SJSA1 (cell line): Measurements from ENCODE around the gene ARHGAP4. TPM values are rescaled to one million over a fixed set of nuclear protein-coding genes. Genes with fewer than 3 reads are reported as not detected.

Source experiments
- DNase-seq, 2 experiments: peaks; one replicate each; pipeline ENCODE4 v3.0.0-alpha.2; 2015 to 2020; ENCODE audit warnings: low spot score in 2 of 2, low read depth in 1 of 2
- H3K27ac ChIP-seq: fragments of 250-450 bp; sonication (Bioruptor Pico); 2 replicates; pipeline ENCODE4 v1.5.1; 2020; ENCODE audit warnings: mild to moderate bottlenecking, moderate library complexity
- H3K27me3 ChIP-seq: fragments of 250-450 bp; sonication (Bioruptor Pico); replicated peaks from 2 replicates; pipeline ENCODE4 v1.5.1; 2020; ENCODE audit warnings: mild to moderate bottlenecking, moderate library complexity
- H3K36me3 ChIP-seq: fragments of 250-450 bp; sonication (Bioruptor Pico); 2 replicates; pipeline ENCODE4 v1.5.1; 2020; ENCODE audit warnings: mild to moderate bottlenecking
- H3K4me1 ChIP-seq: fragments of 250-450 bp; sonication (Bioruptor Pico); replicated peaks from 2 replicates; pipeline ENCODE4 v1.6.1; 2021; ENCODE audit warnings: mild to moderate bottlenecking
- H3K4me3 ChIP-seq: fragments of 250-450 bp; sonication (Bioruptor Pico); 2 replicates; pipeline ENCODE4 v1.5.1; 2020; ENCODE audit warnings: mild to moderate bottlenecking
- H3K9me3 ChIP-seq: fragments of 250-450 bp; sonication (Bioruptor Pico); replicated peaks from 2 replicates; pipeline ENCODE4 v1.5.1; 2020; ENCODE audit warnings: mild to moderate bottlenecking
- total RNA-seq: library from RNA; depleted of rRNA; stranded (reverse); fragments of >200 nt; shearing (Covaris generic); gene quantifications from 2 replicates; pipeline ENCODE4 v1.2.3, GENCODE V29; 2014

ARHGAP4 gene
- total RNA-seq, 1 experiment from 2014 or later = 0.63 TPM

- no peak overlapping the region for H3K27ac ChIP-seq
- DNase-seq = no peak
- no peaks in the 10 kb centered on the region for H3K27me3 ChIP-seq
Observed at GRCh38 chrX:153931748-153932147, 5.7 kb upstream of the ARHGAP4 start.

GRCh38 chrX:153931151-153931550, 5.1 kb upstream of the ARHGAP4 start:
- Histone ChIP-seq H3K27me3 (no peaks in the 10 kb centered on the region), H3K9me3 (no peaks in the 10 kb centered on the region), H3K4me3 (no peak overlapping the region), H3K4me1 (peaks cover 15% of the 10 kb centered on the region), H3K27ac (no peak overlapping the region), H3K36me3 (peaks cover 40% of the 10 kb centered on the region)
- DNase-seq = no peak

More at GRCh38 chrX:153931748-153932147, 5.7 kb upstream of the ARHGAP4 start:
- peaks cover 15% of the 10 kb centered on the region for H3K4me1 ChIP-seq
- peaks cover 40% of the 10 kb centered on the region for H3K36me3 ChIP-seq
- no peak overlapping the region for H3K4me3 ChIP-seq
- H3K9me3 ChIP-seq = no peaks in the 10 kb centered on the region

DNA sequence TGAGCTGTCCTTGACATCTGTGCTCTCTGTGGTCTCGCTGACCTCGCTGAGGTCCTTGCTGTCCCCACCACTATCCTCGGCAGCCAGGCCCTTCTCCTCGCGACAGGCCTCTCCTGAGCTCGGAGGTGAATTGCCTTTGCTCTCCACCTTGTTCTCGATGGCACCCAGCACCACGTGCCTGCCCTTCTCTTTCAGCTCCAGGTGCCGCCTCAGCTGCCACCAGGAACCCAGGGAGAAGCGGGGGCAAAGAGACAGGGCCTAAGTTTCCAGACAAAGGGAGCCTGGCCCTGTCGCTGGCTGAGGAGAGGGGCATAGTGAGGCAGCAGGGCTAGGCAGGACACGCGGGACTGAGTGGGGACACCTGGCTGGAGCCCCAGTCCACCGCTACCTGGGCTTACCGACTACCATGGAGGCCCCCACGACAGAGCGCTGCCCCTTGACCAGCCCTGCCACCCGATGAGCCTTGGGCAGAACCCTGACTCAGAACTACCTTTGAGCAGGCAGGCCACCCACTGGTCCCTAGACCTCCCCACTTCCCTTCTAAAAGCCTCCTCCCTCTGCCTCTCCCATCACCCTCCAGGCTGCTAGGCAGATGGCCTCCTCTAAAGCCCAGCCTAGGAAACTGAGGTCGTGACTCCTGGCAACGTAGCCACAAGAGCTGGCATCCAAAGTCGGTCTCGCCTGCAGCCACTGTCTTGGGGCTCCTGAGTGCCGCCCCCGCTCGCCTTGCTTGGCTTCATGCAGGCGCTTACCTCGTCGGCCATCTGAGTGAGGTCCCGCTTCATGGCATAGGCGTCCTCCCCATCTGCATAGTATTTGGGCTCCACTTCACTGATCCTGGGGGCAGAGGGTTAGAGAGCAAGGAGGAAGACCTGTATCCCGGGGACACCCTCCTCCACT, 4.2 kb upstream of the ARHGAP4 start:
- Histone ChIP-seq H3K4me1 (peaks cover 12% of the 10 kb centered on the region), H3K27ac (no peak overlapping the region), H3K27me3 (no peaks in the 10 kb centered on the region), H3K9me3 (no peaks in the 10 kb centered on the region), H3K4me3 (no peak overlapping the region), H3K36me3 (peaks cover 40% of the 10 kb centered on the region)
- no peak for DNase-seq

DNA sequence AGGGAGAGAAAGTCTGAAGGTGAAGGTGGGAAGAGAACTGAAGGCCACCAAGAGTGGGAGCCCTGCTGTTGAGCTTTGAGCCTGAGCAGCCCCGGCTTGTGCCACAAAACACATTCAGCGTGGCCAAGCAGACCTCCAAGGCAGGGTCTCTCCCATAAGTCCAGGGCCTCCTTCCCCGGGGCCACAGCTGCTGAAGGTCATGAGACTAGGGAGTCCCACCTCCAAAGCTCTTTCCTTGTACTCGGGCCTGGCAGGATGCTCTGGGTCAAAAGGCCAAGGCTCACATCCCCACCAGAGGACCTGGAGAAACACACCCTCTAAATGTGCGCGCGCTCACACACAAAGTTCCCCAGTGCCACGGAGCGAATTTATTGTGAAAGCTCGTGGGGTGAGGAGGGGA, 3.5 kb upstream of the ARHGAP4 start:
- Histone ChIP-seq H3K36me3 (peaks cover 38% of the 10 kb centered on the region), H3K4me3 (no peak overlapping the region), H3K27ac (no peak overlapping the region), H3K27me3 (no peaks in the 10 kb centered on the region), H3K9me3 (no peaks in the 10 kb centered on the region), H3K4me1 (peaks cover 12% of the 10 kb centered on the region)
- no peak for DNase-seq

- Histone ChIP-seq H3K27me3 (no peaks in the 10 kb centered on the region), H3K36me3 (peaks cover 35% of the 10 kb centered on the region), H3K27ac (no peak overlapping the region), H3K4me3 (no peak overlapping the region), H3K9me3 (no peaks in the 10 kb centered on the region), H3K4me1 (peaks cover 12% of the 10 kb centered on the region)
- DNase-seq = no peak
Observed at GRCh38 chrX:153928846-153929245, 2.8 kb upstream of the ARHGAP4 start.

DNA sequence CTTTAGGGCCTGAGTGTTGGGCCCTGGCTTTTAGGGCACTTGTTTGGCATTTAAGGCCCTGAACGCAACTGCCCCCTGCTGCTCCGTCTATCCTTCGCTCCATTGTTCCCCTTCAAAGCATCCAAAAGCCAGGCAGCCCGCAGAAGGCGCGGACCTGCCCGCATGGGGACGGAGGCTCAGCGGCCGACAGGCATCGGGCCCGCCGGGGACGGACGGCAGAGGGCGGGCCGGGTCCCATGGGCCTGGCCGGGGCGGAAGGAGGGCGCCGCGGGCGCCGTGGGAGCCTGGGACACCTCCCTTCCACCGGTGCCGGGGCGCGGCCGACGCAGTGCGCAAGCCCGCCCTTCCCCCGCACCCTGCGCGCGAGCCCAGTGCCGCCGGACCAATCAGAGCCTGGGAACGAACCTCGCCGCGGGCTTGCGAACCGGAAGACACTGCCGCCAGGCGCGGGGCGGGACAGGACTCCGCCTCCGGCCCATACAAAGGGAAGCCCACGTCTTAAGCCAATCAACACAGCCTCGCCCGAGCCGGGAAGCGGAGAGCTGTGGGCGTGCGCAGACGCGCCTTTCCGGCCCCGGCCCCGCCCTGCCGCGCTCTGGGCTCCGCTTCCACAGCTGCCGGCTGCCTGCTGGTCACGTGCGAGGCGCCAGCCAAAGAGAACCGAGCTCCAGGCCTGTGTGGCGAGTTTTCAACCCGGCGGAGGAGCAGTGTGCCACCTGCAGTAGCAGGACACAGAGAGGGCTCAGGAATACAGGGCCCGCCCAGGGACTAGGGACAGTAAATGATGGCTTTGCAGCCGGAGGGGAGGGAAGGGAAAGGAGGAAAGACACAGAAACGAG, 2.1 kb upstream of the ARHGAP4 start:
- peak overlapping the region; percentile 93 for H3K27ac ChIP-seq

GRCh38 chrX:153927672-153927921, 1.5 kb upstream of the ARHGAP4 start:
- H3K4me1 ChIP-seq = peaks cover 12% of the 10 kb centered on the region
- H3K9me3 ChIP-seq = no peaks in the 10 kb centered on the region
- no peak for DNase-seq
- H3K36me3 ChIP-seq = peaks cover 30% of the 10 kb centered on the region
- H3K27me3 ChIP-seq = no peaks in the 10 kb centered on the region
- peak overlapping the region; percentile 93 for H3K27ac ChIP-seq
- H3K4me3 ChIP-seq = peak overlapping the region; percentile 58

More for the DNA sequence above, 2.1 kb upstream of the ARHGAP4 start:
- Histone ChIP-seq H3K4me3 (peak overlapping the region; percentile 58), H3K4me1 (peaks cover 12% of the 10 kb centered on the region), H3K27me3 (no peaks in the 10 kb centered on the region), H3K9me3 (no peaks in the 10 kb centered on the region), H3K36me3 (peaks cover 31% of the 10 kb centered on the region)
- DNase-seq = peak; percentile 95

DNA sequence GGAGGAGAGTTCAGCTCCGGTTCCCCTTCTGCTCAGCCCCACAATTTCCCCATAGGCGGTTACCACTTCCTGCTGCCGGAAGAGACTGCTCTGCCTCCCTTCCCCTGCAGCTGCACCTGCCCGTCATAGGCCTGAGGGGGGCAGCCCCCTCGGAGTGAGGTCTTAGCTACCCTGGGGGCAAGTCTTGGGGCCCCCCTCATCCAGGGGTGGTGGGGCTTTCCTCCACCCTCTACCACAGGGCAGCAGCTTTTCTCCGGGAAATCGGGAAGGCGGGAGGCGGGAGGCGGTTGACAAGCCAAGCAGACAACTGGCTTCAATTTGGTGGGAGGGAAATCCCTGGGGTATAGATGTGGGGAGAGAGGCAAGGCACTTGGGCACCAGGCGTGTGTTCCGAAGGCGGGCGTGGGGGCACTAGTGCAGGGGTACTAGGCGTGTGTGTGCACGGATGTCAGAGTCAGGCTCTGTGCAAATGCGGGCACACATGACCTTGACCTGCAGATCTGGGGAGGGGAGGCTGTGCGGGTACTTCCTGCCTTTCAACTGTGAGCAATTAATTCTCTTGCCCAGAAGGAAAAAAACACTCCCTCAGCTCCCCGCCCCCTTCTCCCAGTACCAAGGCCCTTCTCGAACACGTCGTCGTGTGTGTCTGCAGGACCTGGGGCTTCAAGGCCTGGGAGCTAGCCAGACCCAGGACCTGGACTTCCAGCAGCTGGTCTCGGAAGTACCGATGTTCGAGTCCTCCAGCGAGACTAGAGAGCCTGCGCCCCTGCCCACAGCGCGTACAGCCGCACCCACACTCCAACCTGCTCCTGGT, 1.0 kb upstream of the ARHGAP4 start:
- DNase-seq = no peak
- peak overlapping the region; percentile 58 for H3K4me3 ChIP-seq
- peaks cover 12% of the 10 kb centered on the region for H3K4me1 ChIP-seq
- H3K36me3 ChIP-seq = peaks cover 25% of the 10 kb centered on the region
- no peaks in the 10 kb centered on the region for H3K9me3 ChIP-seq
- H3K27ac ChIP-seq = peak overlapping the region; percentile 93
- H3K27me3 ChIP-seq = no peaks in the 10 kb centered on the region

GRCh38 chrX:153926552-153926857, 441 bp upstream of the ARHGAP4 start:
- Histone ChIP-seq H3K27ac (no peak overlapping the region), H3K4me3 (no peak overlapping the region), H3K36me3 (peaks cover 20% of the 10 kb centered on the region), H3K9me3 (no peaks in the 10 kb centered on the region), H3K27me3 (no peaks in the 10 kb centered on the region), H3K4me1 (peaks cover 12% of the 10 kb centered on the region)
- no peak for DNase-seq

DNA sequence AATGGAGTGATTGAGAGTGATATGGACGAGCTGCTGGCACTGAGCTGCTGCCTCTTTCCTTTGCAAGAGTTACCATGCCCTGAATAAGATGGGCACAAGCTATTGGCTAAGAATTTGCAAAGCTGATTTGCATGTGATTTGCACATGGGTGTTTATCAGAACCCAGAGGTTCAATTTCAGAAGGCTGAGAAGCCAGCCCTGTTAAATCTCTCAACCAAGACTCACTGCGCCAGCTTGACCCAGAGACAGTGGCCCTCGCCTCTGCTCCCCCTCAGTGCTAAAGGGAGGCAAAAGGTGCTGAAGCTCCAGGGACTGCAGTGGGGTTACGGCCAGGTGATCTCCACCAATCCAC, 701 bp downstream of the ARHGAP4 start:
- DNase-seq = no peak
- peaks cover 12% of the 10 kb centered on the region for H3K4me1 ChIP-seq
- no peaks in the 10 kb centered on the region for H3K27me3 ChIP-seq
- no peak overlapping the region for H3K27ac ChIP-seq
- H3K4me3 ChIP-seq = no peak overlapping the region
- H3K36me3 ChIP-seq = peaks cover 8% of the 10 kb centered on the region
- no peaks in the 10 kb centered on the region for H3K9me3 ChIP-seq

DNA sequence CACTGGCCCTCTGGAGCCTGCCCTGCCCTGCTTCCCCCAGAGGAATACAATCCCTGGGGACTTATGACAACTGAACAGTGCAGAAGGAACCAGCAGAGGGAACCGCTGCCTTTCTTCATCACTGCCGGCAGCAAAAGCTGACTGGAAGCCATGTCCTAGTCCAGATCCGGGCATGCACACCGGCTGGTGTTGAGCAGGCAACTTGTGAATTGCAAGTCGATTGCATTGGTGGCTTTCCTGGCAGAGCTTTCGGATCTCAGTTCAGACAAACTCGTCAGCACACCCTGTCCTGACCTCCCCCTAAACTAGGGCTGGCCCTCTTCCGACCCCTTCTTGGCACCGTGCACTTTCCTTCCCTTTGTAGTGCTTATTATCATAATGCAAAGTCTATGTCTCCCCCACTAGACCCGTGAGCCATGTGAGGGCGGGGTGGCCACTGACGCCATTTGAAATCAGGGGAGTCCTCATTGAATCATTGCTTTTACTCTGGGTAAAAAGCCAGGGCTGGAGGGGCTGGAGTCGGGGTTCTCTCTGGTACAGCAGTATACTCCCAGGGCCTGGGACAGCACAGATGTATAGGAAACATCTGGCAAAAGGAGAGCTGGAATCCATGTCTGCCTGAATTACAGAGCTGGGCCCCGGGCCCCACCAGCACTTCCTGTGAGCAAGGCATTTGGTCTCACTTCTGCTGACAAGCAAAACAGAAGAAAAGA, 1.8 kb downstream of the ARHGAP4 start:
- no peak for DNase-seq
- no peaks in the 10 kb centered on the region for H3K9me3 ChIP-seq
- H3K27me3 ChIP-seq = no peaks in the 10 kb centered on the region
- no peak overlapping the region for H3K27ac ChIP-seq
- peaks cover 3% of the 10 kb centered on the region for H3K36me3 ChIP-seq
- H3K4me1 ChIP-seq = peaks cover 12% of the 10 kb centered on the region
- H3K4me3 ChIP-seq = no peak overlapping the region

DNA sequence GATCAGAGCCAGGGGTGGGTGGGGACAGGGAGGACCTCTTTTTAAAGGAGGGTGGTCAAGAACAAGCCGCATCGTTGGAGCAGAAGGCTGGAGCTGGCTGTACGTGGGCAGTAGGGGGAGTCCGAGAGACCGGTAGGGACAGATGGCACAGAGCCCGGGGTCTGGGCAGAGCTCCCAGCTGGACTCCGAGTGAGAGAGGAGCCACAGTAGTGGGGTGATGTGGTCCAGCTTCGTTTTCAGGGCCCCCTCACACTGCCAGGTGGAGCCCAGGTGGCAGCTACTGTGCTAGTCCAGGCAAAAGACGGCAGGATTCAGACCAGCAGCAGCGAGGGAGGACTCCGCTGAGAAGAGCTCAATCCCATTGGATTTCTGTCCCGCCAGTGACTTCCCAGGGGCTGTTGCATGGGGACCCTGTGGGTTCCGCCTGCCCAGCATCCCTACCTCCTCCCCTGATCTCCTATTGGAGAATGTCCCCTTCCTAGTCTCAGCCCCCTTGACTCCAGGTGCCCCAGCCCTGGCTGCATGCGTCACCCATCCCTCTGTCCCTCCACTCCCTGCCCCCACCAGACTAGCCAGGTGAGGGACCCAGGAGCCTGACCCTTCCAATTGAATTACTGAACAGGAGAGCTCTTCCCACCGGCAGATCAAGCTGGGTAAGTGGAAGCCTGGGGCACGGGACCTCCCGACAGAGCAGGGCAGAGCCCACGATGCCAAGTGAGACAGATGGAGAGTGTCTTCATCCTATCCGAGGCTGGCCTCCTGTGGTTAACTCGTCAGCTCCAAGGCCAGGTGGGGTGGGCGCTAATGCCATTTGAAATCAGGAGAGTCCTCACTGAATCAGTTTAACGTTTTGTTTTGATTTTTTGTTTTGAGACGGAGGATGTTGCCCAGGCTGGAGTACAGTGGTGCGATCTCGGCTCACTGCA, 2.9 kb downstream of the ARHGAP4 start:
- DNase-seq = peak; percentile 11 to 62
- H3K4me3 ChIP-seq = no peak overlapping the region
- H3K9me3 ChIP-seq = no peaks in the 10 kb centered on the region
- H3K27me3 ChIP-seq = no peaks in the 10 kb centered on the region
- no peaks in the 10 kb centered on the region for H3K36me3 ChIP-seq
- H3K4me1 ChIP-seq = peaks cover 12% of the 10 kb centered on the region
- no peak overlapping the region for H3K27ac ChIP-seq
